IPS DF 4.7 (cell line): ENCODE results near the gene CCBE1.

Source experiments
- DNase-seq: peaks from one replicate; pipeline ENCODE4 v3.0.0-alpha.2; 2013; ENCODE audit warnings: low spot score; ENCODE audit errors: extremely low read depth

CCBE1 gene

GRCh38 chr18:59620381-59620780, 76.8 kb downstream of the CCBE1 start:
- no peak for DNase-seq

GRCh38 chr18:59619816-59620215, 77.4 kb downstream of the CCBE1 start:
- no peak for DNase-seq

GRCh38 chr18:59617468-59617932, 79.7 kb downstream of the CCBE1 start:
- no peak for DNase-seq

GRCh38 chr18:59616501-59616900, 80.7 kb downstream of the CCBE1 start:
- no peak for DNase-seq

GRCh38 chr18:59613903-59614302, 83.3 kb downstream of the CCBE1 start:
- DNase-seq, result no peak

GRCh38 chr18:59612381-59612780, 84.8 kb downstream of the CCBE1 start:
- no peak for DNase-seq

GRCh38 chr18:59610546-59611140, 86.6 kb downstream of the CCBE1 start:
- no peak for DNase-seq

GRCh38 chr18:59609654-59610053, 87.6 kb downstream of the CCBE1 start:
- no peak for DNase-seq

GRCh38 chr18:59607471-59607870, 89.8 kb downstream of the CCBE1 start:
- DNase-seq, result no peak

- DNase-seq, result no peak
These were observed 90.2 kb downstream of the CCBE1 start for GRCh38 chr18:59607078-59607379.

GRCh38 chr18:59606193-59607077, 90.8 kb downstream of the CCBE1 start:
- DNase-seq, result no peak

- no peak for DNase-seq
These were observed 91.5 kb downstream of the CCBE1 start for GRCh38 chr18:59605633-59606192.

GRCh38 chr18:59604877-59605276, 92.3 kb downstream of the CCBE1 start:
- DNase-seq, result no peak

- no peak for DNase-seq
These were observed 100.2 kb downstream of the CCBE1 start for GRCh38 chr18:59597049-59597448.

GRCh38 chr18:59593291-59593717, 103.9 kb downstream of the CCBE1 start:
- no peak for DNase-seq

- no peak for DNase-seq
These were observed 104.6 kb downstream of the CCBE1 start for GRCh38 chr18:59592624-59593023.

- DNase-seq, result no peak
These were observed 114.8 kb downstream of the CCBE1 start for GRCh38 chr18:59582395-59582794.

GRCh38 chr18:59579509-59579908, 117.7 kb downstream of the CCBE1 start:
- no peak for DNase-seq

- DNase-seq, result no peak
These were observed 119.9 kb downstream of the CCBE1 start for GRCh38 chr18:59577386-59577655.

GRCh38 chr18:59576541-59577385, 120.5 kb downstream of the CCBE1 start:
- no peak for DNase-seq

- no peak for DNase-seq
These were observed 121.2 kb downstream of the CCBE1 start for GRCh38 chr18:59575995-59576394.

GRCh38 chr18:59573962-59574361, 123.3 kb downstream of the CCBE1 start:
- no peak for DNase-seq
